ENCODE data around the gene BIN1.

BIN1 gene

GRCh38 chr2:127102521-127103242, 4.3 kb downstream of the BIN1 start:
- no peak for DNase-seq

DNA sequence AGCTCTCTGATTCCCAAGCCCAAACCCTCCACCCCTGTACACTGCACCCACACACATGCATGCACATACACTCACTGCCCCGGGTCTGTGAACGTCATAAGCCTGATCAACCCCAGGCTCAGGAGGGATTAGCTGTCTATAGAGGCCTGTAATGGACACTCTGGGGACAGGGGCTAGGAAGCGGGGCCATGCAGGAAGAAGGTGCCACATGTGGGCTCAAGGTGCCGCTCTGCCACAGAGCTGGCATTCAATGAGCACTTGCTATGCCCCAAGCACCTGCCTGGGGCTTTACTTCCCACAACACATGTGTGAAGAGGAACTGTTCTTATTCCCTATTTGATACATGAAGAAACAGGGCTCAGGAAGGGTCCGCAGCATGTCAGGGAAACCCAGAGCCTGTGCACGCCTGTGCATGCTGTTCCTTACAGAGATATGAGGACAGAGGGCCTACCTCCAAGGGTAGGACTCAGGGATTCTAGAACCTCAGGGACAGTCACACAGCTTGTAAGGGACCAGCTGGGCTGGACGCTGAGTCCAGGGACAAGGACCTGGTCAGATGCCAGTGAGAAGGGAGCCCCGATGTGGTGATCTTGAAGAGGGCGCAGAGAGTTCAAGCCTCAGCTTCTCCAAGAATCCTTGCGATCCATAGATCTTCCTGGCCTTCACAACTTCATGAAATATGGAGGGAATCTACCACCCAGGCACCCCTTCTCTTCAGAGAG, 5.0 kb downstream of the BIN1 start:
- no peak for DNase-seq

- DNase-seq = no peak
Observed at GRCh38 chr2:127101048-127101611, 5.8 kb downstream of the BIN1 start.

DNA sequence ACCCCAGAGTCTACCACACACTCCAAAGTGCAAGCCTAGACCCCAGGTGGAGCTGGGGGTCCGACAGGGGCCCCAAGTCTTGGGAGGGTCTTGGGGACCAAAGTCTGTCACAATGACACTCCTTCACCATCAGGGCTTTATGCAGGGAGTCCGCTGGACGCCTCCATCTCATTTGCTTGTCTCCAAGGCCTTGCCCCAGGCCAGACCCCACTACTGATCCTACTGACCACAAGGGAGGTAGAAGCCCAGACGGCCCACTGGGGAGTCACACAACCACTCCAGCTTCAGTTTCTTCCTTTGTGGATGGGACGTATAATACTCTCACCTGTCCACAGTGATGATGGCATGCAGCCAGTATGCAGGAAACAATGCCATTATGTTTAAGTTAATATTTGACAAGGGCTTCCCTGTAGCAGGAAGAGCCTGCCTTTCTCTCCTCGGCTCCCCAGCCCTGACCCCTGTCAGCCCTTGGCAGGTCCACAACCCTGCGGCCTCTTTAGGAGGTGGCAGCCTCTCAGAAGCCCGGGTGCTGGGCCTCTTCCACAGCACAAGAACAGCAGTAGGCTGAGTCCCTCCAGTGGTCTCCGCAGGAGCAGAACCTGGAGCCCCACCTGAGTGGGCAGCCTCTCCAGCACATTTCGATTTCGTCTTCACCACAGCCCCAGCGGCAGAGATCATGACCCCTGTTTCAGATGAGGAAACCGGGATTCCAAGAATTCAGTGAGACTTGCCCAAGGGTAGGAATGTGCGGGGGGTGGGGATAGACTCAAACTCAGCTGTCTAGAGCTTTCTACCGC, 6.5 kb downstream of the BIN1 start:
- DNase-seq = no peak

- no peak for DNase-seq
Observed at GRCh38 chr2:127098711-127099110, 8.2 kb downstream of the BIN1 start.

- no peak for DNase-seq
Observed at GRCh38 chr2:127097841-127098651, 8.9 kb downstream of the BIN1 start.

DNA sequence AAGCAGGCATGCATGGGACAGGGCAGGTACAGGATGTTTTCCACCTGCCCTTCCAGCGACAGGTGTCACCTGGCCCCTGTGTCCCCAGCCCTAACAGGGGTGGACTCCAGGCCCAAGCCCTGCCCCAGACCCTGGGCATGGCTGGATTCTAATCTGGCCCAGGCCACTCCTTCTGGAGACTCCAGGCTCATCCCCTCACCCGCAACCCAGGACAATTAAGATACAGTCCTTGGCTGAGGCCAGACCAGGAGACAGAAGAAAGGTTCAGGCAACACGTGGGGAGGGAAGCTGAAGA, 9.5 kb downstream of the BIN1 start:
- no peak for DNase-seq

DNA sequence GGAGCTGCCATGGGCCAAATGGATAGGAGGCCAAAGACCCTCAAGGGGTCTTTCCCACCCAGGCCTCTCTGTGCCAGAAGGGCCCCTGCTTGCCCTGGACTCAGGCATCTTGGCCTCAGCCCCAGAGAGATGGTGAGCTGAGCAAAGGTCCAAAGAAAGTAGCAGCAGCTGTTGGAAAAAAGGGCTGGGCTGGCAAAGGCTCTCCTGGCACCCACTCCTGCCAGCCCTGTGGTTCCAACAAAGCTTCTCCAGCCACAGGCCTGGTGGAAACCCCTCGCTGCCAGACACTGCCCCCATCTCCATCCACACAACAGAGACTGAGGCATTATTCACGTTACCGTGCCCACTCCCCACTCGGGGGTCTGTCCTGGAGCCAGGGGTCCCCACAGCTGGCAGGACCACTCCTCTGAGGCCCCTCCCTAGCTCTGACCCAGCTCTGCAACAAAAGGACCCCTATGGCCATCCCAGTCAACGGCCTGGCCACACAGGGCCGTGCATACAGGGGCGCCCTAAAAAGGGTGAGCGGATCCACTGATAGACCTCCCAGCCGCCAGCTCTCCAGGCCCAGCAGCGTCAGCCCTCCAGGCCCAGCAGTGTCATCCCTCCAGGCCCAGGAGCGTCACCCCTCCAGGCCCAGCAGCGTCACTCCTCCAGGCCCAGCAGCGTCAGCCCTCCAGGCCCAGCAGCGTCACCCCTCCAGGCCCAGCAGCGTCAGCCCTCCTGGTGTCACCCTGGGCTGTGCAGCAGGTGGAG, 10.1 kb downstream of the BIN1 start:
- no peak for DNase-seq

GRCh38 chr2:127096280-127096679, 10.7 kb downstream of the BIN1 start:
- no peak for DNase-seq

DNA sequence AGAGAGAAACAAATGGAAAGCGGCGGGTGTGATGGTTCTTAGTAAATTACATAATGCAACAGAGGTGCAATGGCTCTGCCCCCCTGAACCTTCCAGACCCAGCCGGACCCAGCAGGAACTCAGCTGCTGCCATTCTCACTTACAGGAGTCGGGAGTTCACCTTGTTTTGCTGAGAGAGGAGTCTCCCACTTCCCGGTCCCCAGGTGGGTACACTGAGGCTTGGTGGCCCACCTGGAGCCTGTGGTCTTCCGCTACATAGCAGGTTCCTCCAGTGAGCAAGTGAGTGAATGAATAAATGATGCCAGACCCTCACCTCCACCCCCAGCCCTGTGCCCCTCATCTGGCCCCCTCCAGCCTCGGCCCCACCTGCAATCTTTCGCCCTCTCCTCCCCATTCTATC, 11.2 kb downstream of the BIN1 start:
- no peak for DNase-seq

DNA sequence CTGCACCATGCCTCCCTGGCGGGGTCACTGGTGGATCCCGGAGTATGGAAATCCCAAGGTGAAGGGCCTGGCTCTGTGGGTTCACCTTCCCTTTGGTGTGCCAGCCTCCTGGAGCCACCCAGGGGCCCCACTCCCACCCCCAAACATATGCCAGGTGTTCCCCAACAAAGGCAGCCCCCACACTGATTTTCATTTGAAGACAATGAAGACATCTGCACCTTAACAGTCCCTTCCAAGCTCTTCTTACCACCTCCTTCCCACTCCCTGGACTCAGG, 11.7 kb downstream of the BIN1 start:
- no peak for DNase-seq

DNA sequence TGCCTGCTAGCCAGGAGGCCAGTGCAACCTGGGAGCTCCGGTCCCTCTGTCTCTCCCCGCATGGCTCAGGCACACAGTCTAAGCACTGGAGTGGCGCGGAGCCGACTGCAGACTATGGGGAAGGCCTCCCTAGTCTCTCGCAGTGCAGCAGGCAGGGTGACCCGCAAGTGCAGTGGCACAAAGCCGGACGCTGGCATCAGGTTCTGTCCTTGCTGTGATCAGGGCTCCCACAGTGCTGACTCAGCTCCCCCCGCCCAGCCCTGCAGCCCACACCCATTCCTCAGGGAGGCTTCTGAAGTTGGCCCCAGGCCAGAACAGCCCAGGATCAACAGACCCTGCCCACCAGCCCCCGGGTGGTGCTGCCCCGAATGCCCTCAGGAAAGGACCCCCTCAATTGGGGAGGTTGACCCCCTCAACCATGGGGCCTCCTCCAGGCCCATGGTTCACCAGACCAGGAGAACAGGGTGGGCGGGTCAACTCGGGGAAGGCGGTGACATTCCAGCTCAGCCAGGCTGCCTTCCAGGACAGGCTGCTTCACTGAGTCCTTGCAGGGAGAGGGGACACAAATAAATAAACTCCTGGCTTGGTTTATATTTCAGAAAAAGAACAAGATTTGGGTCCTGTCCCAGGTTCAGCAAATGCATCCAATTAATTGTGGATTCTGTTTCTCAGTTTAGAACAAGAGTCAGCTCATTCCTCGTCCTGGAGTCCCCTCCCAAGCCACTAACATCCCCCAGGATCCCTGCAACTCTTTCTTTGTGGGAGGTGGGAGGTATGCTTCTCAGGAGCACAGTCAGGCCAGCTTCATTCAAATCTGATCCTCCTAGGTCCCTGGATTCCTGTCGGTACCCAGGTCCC, 12.2 kb downstream of the BIN1 start:
- no peak for DNase-seq

- no peak for DNase-seq
Observed at GRCh38 chr2:127093648-127094210, 13.2 kb downstream of the BIN1 start.

GRCh38 chr2:127092901-127093516, 13.9 kb downstream of the BIN1 start:
- DNase-seq = no peak

- DNase-seq = no peak
Observed at GRCh38 chr2:127092306-127092705, 14.6 kb downstream of the BIN1 start.

DNA sequence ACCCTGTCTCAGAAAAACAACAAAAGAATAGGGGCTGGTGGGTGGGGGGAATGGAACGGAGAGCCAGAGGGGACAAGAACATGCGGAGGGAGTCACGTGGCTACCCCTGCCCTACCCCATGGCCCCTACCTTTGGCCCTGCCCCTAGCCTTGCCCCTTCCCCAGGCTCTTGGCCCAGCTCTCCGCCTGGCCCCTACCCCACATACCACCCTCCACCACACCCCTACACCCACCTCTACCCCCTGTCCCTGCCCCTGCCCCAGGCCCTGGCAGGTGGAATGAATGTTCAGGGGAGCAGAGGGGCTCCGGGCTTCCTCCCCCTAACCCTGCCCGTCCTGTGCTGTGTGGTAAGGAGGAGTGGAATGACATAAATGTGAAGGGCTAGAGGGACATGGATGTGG, 15.1 kb downstream of the BIN1 start:
- no peak for DNase-seq

DNA sequence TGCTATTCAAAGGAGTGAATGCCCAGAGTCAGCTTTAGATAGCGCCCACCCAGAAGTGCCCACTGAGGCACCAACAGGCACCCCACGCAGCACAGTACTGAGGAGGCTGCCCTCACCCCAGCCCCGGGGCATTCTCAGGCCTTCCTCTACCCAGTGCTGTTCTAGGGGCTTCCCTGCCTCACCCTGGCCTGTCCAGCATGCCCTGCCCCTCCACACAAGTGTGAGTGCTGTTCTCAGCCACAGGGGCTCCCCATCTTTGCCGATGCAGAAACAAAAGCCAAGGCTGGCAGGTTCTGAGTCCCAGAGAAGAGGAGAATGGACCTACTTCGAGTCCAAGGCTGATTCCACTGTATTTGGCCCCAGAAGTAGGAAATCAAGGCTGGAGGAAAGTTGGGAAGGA, 15.8 kb downstream of the BIN1 start:
- no peak for DNase-seq

GRCh38 chr2:127090281-127091120, 16.5 kb downstream of the BIN1 start:
- no peak for DNase-seq

DNA sequence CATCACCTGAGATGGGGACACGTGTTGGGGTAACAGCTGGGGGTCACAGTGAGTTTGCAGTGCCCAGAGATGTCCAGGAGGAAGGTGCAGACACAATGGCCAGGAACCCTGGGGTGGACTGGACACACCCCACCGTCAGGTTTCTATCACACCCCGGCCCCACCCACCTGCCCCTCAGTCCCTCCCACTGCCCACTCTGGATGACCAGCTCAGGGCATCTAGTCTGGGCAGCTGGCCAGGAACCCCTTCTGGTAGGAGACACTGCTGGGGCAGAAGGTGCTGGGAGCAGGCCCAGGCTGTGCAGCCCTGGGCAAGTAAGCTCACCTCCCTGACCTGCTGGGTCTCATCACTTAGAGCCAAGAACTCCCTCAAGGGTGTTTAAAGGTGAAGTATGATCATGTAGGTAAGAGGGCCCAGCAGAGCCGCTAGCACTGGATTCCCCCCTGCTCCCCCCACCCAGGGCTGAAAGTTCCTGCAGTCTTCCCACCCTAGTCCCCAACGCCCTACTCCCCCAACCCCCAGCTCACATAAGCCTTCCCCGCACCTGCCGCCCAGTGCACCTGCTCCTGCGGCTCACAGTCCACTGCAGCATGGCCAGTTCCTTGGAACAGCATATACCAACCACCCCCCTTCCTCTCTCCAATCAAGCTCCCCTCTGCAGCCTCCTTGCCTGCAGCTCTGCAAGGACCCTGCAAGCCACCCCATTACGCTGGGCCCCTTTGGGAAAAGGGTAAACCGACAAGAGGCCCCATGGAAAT, 17.3 kb downstream of the BIN1 start:
- DNase-seq = no peak
